Esophagus (tissue), 2 donors: ENCODE results near the gene GRK6. TPM values are rescaled to one million over a fixed set of nuclear protein-coding genes. Genes with fewer than 3 reads are reported as not detected.
"Not testable (repeated sequence)": the region's sequence is repeated elsewhere in the genome, so short reads cannot be mapped to it uniquely, and the experiment has no call there.

Experiments used
- H3K27ac ChIP-seq, 2 donors: one replicate each; pipeline ENCODE4 v1.5.1; 2013; ENCODE audit warnings: low read depth in 2 of 2, mild to moderate bottlenecking in 2 of 2, inconsistent platforms in 1 of 2, low read length in 1 of 2, moderate library complexity in 1 of 2
- H3K27me3 ChIP-seq, 2 donors: one replicate each; pipeline ENCODE4 v1.6.1; 2013; ENCODE audit warnings: low read length in 2 of 2, control low read depth in 1 of 2, mild to moderate bottlenecking in 1 of 2; ENCODE audit not compliant: insufficient read depth in 2 of 2, control insufficient read depth in 1 of 2
- H3K36me3 ChIP-seq, 2 donors: one replicate each; pipeline ENCODE4 v1.6.1; 2013; ENCODE audit warnings: low read length in 1 of 2; ENCODE audit not compliant: control insufficient read depth in 2 of 2, insufficient read depth in 2 of 2
- H3K4me1 ChIP-seq, 2 donors: one replicate each; pipeline ENCODE4 v1.6.1; 2013; ENCODE audit warnings: low read length in 1 of 2; ENCODE audit not compliant: control insufficient read depth in 2 of 2, insufficient read depth in 2 of 2
- H3K4me3 ChIP-seq, 2 donors: one replicate each; pipeline ENCODE4 v1.5.1; 2013; ENCODE audit warnings: low read length in 2 of 2, mild to moderate bottlenecking in 2 of 2, low read depth in 1 of 2, moderate library complexity in 1 of 2
- H3K9me3 ChIP-seq, 2 donors: one replicate each; pipeline ENCODE4 v1.6.1; 2013; ENCODE audit warnings: mild to moderate bottlenecking in 2 of 2, low read depth in 1 of 2, low read length in 1 of 2, moderate library complexity in 1 of 2; ENCODE audit not compliant: control insufficient read depth in 2 of 2, insufficient read depth in 1 of 2
- WGBS, 2 donors: extraction: QIAGEN DNeasy Blood & Tissue Kit; methylation state at CpG; one replicate each; pipeline ENCODE4 v1.1.7; 2013; 5-methylcytosine and 5-hydroxymethylcytosine counted together
- polyA plus RNA-seq, 2 donors: library from polyadenylated mRNA; stranded (reverse); fragments of 200-250 nt; gene quantifications; one replicate each; pipeline ENCODE4 v1.2.3, GENCODE V29; 2013
- donor health status: healthy with polysubstance abuse.
- donor health status: Bipolar disorder and iron deficiency.

Gene GRK6
- polyA plus RNA-seq, 2 donors, result 10.4 to 19.8 TPM

DNA sequence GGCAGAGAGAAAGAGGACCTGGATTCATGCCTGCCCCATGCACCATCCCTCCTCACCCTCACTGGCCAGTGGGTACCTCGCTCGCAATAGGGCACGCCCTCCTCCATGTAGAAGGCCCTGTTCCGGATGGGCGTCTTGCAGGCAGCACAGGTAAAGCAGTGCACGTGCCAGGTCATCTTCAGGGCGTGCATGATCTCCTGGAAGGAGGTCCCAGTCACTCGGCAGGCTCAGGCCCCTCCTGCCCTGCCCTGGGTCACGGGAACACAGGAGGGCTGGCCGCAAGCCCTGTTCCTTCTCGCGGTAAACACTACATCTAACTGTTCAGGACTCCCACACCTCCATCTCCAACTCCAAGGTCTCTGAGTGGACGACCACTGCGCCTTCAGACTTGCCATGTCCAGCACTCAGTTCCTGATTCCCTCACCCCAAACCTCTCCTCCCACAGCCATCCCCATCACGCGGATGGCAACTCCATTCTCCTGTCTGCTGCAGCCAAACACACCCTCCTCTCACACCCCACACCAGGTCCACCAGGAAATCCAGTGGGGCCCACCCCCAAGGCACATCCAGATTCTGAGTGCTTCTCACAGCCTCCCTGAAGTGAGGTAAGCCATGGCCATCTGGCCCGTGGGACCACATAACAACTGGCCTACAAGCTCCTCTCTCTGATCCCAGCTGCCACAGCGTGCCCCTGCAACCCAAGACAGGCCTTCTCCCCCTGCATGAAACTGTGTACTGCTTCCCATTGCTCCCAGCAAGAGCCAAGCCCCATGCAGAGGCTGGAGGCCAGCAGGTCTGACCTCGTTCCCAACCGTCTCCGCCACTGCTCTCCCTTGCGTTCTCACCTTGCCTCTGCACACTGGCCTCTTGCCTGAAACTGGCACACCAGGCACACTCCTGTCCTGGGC, 57.8 kb downstream of the GRK6 start:
- Histone ChIP-seq H3K36me3 (peaks cover 7 to 25% of the 10 kb centered on the region in 2 donors), H3K27me3 (no peaks in the 10 kb centered on the region), H3K27ac (peak overlapping the region in 1 of 2 donors; percentile 43), H3K9me3 (no peaks in the 10 kb centered on the region), H3K4me3 (no peak overlapping the region), H3K4me1 (peaks cover 0 to 8% of the 10 kb centered on the region in 2 donors)
- 77% methylated on average over 22 of the region's 22 CpGs for WGBS, 2 donors

DNA sequence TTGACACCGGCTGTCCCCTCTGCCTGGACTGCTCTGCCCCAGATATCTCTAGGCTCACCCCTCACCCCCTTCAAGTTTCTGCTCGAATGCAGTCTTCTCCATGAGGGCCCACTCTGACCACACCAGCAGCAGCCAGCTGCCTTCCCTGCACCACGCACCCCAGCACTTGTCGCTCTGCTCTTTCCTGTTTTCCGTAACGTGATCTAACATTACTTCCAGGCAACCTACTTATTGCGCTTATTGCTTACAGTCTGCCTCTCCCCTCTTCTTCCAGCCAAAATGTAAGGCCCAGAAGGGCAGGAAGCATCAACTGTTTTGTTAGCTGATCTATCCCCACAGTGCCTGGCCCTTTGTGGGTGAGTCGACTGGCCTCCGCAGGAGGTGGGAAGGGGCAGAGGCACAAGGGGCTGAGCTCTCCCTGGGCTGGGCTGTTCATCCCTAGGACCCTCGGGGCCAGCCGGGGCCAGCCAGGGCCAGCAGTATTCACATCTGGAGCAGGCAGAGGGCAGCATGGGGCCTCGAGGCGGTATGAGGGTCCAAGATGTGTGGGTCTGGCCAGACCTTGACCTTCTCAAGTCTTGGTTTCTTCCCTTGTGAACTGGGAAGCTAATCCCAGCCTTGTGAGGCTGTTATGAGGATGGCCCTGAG, 58.5 kb downstream of the GRK6 start:
- peaks cover 7 to 28% of the 10 kb centered on the region in 2 donors for H3K36me3 ChIP-seq
- 77 to 86% methylated on average over 13 of the region's 13 CpGs for WGBS, 2 donors

DNA sequence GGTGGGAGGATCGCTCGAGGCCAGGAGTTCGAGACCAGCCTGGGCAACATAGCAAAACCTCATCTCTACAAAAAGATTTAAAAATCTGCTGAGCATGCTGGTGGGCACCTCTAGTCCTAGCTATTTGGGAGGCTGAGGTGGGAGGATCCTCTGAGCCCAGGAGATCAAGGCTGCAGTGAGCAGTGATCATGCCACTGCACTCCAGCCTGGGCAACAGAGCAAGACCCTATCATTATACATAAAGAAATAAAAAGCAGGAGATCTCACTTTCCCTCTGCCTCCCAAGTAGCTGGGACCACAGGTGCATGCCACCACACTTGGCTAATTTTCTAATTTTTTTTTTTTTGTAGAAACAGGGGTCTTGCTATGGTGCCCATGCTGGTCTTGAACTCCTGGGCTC, 59.3 kb downstream of the GRK6 start:
- WGBS, 2 donors, result 94 to 96% methylated on average over 3 of the region's 3 CpGs
- not testable (repeated sequence) for H3K4me1 ChIP-seq, H3K27me3 ChIP-seq, H3K27ac ChIP-seq, H3K9me3 ChIP-seq, H3K4me3 ChIP-seq
- H3K36me3 ChIP-seq, result peaks cover 7 to 33% of the 10 kb centered on the region in 2 donors

More for the DNA sequence above, 58.5 kb downstream of the GRK6 start:
- H3K4me3 ChIP-seq, result no peak overlapping the region
- no peaks in the 10 kb centered on the region for H3K27me3 ChIP-seq
- peak overlapping the region in 1 of 2 donors; percentile 43 for H3K27ac ChIP-seq
- H3K4me1 ChIP-seq, result peaks cover 0 to 6% of the 10 kb centered on the region in 2 donors
- no peaks in the 10 kb centered on the region for H3K9me3 ChIP-seq

DNA sequence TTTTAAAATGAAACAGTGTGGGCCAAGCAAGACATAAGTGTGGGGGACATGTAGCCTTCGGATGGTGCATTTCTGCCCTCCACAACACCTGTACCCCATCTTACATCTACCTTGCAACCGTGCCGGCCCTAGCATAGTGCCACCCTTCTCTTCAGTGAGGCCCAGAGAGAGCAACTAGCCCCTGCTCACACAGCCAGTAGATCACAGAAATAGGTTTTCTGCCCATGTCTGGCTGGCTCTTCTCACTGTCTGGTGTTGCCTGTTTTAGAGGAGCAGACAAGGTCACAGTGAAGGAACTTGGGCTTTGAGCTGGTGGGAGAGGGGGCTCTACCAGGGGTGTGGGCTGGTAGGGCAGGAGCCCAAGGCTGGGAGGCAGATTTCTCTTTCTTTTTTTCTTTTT, 59.8 kb downstream of the GRK6 start:
- 91 to 94% methylated on average over 3 of the region's 3 CpGs for WGBS, 2 donors
- Histone ChIP-seq H3K9me3 (no peaks in the 10 kb centered on the region), H3K27me3 (no peaks in the 10 kb centered on the region), H3K4me3 (no peak overlapping the region), H3K36me3 (peaks cover 7 to 37% of the 10 kb centered on the region in 2 donors), H3K4me1 (peaks cover 0 to 6% of the 10 kb centered on the region in 2 donors), H3K27ac (no peak overlapping the region)

DNA sequence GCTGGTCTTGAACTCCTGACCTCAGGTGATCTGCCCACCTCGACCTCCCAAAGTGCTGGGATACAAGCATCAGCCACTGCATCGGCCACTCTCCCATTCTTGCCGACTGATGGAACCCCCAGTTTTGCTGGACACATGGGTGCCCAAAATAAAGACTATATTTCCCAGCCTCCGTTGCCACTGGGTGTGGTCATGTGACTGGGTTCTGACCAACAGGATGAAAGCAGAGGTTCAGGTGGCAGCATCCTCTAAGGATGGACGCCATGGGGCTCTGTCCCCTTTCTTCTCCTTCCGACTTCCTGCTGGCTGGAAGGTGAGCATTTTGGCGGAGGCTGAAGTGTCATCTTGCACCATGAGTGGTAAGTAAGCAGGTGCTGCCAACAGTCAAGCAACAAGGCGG, 60.7 kb downstream of the GRK6 start:
- H3K27me3 ChIP-seq, result no peaks in the 10 kb centered on the region
- peaks cover 0 to 6% of the 10 kb centered on the region in 2 donors for H3K4me1 ChIP-seq
- no peak overlapping the region for H3K27ac ChIP-seq
- no peak overlapping the region for H3K4me3 ChIP-seq
- peaks cover 7 to 44% of the 10 kb centered on the region in 2 donors for H3K36me3 ChIP-seq
- 89 to 92% methylated on average over 8 of the region's 8 CpGs for WGBS, 2 donors
- no peaks in the 10 kb centered on the region for H3K9me3 ChIP-seq

DNA sequence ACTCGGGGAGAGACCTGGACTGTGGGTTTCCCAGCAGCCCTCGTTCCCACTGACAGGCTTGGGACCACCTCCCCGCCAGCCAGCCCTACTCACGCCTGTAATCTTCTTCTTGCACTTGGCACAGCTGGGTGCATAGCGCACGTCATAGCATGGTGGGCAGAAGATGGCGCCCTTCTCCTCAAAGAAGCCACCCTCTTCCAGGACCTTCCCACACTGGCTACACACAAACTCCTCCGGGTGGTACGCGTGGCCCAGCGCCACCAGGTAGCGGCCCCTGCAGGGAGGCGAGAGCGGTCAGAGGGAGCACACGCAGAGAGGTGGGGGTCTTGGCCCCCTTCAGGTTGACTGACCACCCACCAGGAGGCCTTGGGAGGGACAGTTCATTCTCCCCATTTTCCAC, 61.5 kb downstream of the GRK6 start:
- peaks cover 0 to 4% of the 10 kb centered on the region in 2 donors for H3K4me1 ChIP-seq
- H3K27me3 ChIP-seq, result no peaks in the 10 kb centered on the region
- H3K36me3 ChIP-seq, result peaks cover 7 to 48% of the 10 kb centered on the region in 2 donors
- H3K9me3 ChIP-seq, result no peaks in the 10 kb centered on the region
- H3K27ac ChIP-seq, result no peak overlapping the region
- WGBS, 2 donors, result 89 to 91% methylated on average over 15 of the region's 15 CpGs
- no peak overlapping the region for H3K4me3 ChIP-seq

DNA sequence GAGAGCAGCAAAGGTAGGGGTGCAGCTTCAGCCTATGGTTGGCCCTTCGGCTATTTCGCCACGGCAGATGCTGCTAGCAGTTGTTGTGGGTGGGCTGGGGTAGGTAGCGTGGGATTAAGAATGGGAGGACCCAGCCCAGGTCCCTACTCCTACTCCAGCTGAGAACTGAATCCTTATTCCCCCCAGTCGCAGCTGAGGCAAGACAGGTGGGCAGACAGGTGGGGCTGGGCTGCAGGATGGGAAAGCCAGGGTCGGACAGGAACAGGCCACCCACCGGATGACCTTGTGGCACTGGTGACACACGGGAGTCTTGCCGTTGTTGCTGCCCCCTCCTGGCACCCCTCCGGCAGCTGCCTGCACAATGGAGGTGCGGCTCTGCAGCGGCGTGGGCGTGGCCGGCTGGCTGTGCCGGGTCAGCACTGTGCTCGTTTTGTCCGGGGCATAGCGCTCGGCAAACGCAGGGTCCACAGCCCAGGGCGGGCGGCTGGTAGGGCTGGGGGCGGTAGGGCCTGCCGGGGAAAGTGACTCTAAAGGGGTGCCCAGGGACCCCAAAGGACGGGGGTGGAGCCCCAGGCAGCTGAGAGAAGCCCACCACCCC, 62.7 kb downstream of the GRK6 start:
- no peak overlapping the region for H3K27ac ChIP-seq
- H3K9me3 ChIP-seq, result no peaks in the 10 kb centered on the region
- H3K4me3 ChIP-seq, result no peak overlapping the region
- no peaks in the 10 kb centered on the region for H3K27me3 ChIP-seq
- WGBS, 2 donors, result 71 to 74% methylated on average over 24 to 26 of the region's 26 CpGs
- peaks cover 3 to 39% of the 10 kb centered on the region in 2 donors for H3K36me3 ChIP-seq
- peaks cover 0 to 4% of the 10 kb centered on the region in 2 donors for H3K4me1 ChIP-seq

DNA sequence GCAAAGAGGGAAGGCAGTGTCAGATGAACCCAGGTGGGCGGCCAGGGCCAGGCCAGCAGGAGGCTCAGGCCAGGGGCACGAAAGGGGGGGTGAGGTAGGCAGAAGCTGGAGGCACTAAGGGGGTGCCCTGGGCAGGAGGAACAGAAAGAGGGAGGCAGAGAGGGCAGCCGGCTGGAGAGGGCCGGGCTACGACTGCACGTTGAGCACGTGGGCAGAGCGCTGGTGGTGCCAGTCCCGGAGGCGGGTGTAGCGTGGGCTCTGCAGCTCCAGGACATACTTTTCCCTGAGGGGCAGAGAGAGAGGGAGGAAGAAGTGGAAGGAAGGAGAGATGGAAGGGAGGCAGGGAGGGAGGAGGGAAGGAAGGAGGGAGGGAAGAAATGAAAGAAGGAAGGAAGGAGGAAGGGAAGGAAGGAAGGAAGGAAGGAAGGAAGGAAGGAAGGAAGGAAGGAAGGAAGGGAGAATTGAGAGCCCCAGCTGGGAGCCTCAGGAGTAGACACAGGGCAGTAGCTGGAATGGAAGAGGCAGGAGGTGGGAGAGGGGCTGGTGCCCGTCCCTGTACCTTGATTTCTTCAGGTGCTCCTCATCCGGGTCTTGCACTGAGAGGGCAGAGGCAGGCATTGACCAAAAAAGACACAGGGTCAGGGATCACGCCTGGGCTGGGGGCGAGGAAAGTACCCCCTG, 64.0 kb downstream of the GRK6 start:
- peak overlapping the region in 1 of 2 donors; percentile 53 for H3K27ac ChIP-seq
- peaks cover 3 to 38% of the 10 kb centered on the region in 2 donors for H3K36me3 ChIP-seq
- 76 to 77% methylated on average over 15 of the region's 15 CpGs for WGBS, 2 donors
- H3K9me3 ChIP-seq, result no peaks in the 10 kb centered on the region
- no peaks in the 10 kb centered on the region for H3K27me3 ChIP-seq
- H3K4me1 ChIP-seq, result peaks cover 0 to 3% of the 10 kb centered on the region in 2 donors
- H3K4me3 ChIP-seq, result no peak overlapping the region

DNA sequence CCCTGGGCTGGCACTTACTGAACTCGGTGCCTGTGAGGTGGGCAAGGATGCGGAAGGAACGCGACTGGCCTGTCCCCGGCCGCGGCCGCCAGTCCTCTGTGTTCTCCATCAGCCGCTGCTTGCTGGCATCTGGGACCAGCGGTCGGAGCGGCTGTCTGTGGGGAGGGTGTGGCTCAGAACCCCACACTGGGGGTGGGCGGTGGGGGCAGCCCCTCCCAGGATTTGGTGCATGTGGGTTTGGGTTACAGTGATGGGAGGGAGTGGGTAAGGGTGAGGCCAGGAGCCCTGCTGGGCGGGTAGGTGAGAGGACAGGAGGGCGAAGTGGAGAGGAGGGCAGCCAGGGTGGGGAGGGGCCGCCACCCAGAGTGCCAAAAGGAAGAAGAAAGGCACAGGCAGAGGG, 64.5 kb downstream of the GRK6 start:
- peaks cover 2 to 3% of the 10 kb centered on the region in 2 donors for H3K4me1 ChIP-seq
- H3K9me3 ChIP-seq, result no peaks in the 10 kb centered on the region
- no peak overlapping the region for H3K4me3 ChIP-seq
- 85 to 88% methylated on average over 13 to 16 of the region's 16 CpGs for WGBS, 2 donors
- H3K27ac ChIP-seq, result peak overlapping the region in 1 of 2 donors; percentile 47
- H3K27me3 ChIP-seq, result no peaks in the 10 kb centered on the region
- H3K36me3 ChIP-seq, result peaks cover 3 to 38% of the 10 kb centered on the region in 2 donors
